K562 (cell line): Measurements from ENCODE around the gene LRRC75A. TPM values are rescaled to one million over a fixed set of nuclear protein-coding genes. Genes with fewer than 3 reads are reported as not detected.

Source experiments
- EGR1 ChIP-seq: fragments of 450-650 bp; conservative IDR thresholded peaks from 2 replicates; pipeline ENCODE4 v1.6.1; 2017; ENCODE audit warnings: mild to moderate bottlenecking
- MEF2D ChIP-seq: conservative IDR thresholded peaks from 2 replicates; pipeline ENCODE4 v1.6.1; 2016; ENCODE audit warnings: low read depth, missing genetic modification characterization, missing compliant biosample characterization
- SIX5 ChIP-seq, 2 experiments: IDR thresholded peaks; 2 replicates each; pipeline ENCODE4 v1.6.1; 2011; ENCODE audit warnings: low read length in 2 of 2, borderline replicate concordance in 1 of 2, low read depth in 1 of 2, mild to moderate bottlenecking in 1 of 2, moderate library complexity in 1 of 2; ENCODE audit not compliant: insufficient read depth in 1 of 2
- SMARCC2 ChIP-seq: fragments of 450-650 bp; IDR thresholded peaks from 2 replicates; pipeline ENCODE4 v1.6.1; 2017; ENCODE audit warnings: antibody characterized with exemption, moderate library complexity, mild to moderate bottlenecking, low read depth
- SMARCE1 ChIP-seq: fragments of 450-650 bp; IDR thresholded peaks from 2 replicates; pipeline ENCODE4 v1.7.1; 2016; ENCODE audit warnings: mild to moderate bottlenecking
- ZBTB49 ChIP-seq: sonication (generic); formaldehyde crosslinking; IDR thresholded peaks from 2 replicates; pipeline ENCODE4 v1.8.0; 2022; ENCODE audit warnings: missing genetic modification reagents, mild to moderate bottlenecking, borderline replicate concordance
- ZNF778 ChIP-seq: fragments of 450-650 bp; formaldehyde crosslinking; IDR thresholded peaks from 2 replicates; pipeline ENCODE4 v1.4.0; 2020; ENCODE audit warnings: mild to moderate bottlenecking, moderate library complexity
- polyA plus RNA-seq, 8 experiments: library from polyadenylated mRNA; depleted of rRNA in 4 of 8; stranded (reverse) in 5 of 8; unstranded in 3 of 8; fragments of >200 nt; fragmentation: Nextera tagmentation in 2 of 8; fragmentation: Illumina TruSeq in 1 of 8; extraction: Ambion mirVana in 2 of 8; extraction: Trizol in 1 of 8; gene quantifications; 2 replicates each; pipeline versions ENCODE4 v1.2.1 to v1.2.3, GENCODE V29; 2011 to 2014; ENCODE audit warnings: inconsistent platforms in 1 of 8, missing spikeins in 1 of 8
- total RNA-seq, 7 experiments: library from RNA; depleted of rRNA in 6 of 7; stranded (reverse); fragments of >200 nt in 6 of 7; fragmentation: Illumina TruSeq in 2 of 7; extraction: Trizol in 2 of 7; gene quantifications; 2 replicates each; pipeline versions ENCODE4 v1.2.1 to v1.2.3, GENCODE V29; 2011 to 2021; ENCODE audit warnings: low replicate concordance in 1 of 7
- TF ChIP-seq, protein P1 (sequence below), 2 experiments: fragments of 450-650 bp in 1 of 2; sonication (generic) in 1 of 2; formaldehyde crosslinking in 1 of 2; IDR thresholded peaks; 2 replicates each; pipeline versions ENCODE4 v1.7.1 to v1.9.0; 2016 to 2022; ENCODE audit warnings: inconsistent platforms in 1 of 2, mild to moderate bottlenecking in 1 of 2, missing genetic modification reagents in 1 of 2

Gene LRRC75A
- total and polyA plus RNA-seq, 9 of the 15 experiments (the other 6 are each of a cell fraction or from before 2014, with no cell fraction given) = 0.04 to 0.34 (median 0.08) TPM; not detected in 5

DNA sequence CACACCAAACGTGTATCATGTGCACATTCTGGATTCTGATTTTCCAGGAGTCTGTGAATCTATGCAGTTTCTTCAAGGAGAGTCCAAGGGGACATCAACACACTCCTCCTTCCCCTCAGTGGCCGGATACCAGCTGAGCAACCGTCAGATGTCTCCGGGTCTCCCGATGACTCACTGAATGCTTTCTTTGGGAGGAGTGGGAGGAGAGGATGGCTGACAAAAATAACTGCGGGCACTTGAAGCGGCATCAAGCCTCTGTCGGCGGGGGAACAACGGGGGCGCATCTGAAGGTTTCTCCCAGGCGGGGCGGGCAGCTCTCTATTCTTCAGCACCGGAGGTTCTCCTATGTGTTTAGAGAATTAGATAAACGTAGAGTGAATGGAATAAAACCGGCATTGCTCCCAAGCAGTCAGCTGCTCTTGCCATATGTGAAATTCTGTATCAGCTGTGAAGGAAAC is 24.6 kb upstream of the LRRC75A start (continued):
- TF ChIP-seq ZBTB49 (no peak), MEF2D (tag) (0 out of 2 replicates have a peak, but pooled peaks have one; percentile 65), EGR1 (peak; percentile 56), ZNF778 (CRISPR knock-in tag) (no peak), SIX5 (IDR thresholded peaks at IDR 0.05; ENCODE audit: borderline replicate concordance in 1 of 2, insufficient read depth in 1 of 2, low read depth in 1 of 2, low read length in 2 of 2) (no peak), SMARCC2 (peak; percentile 41; the same call in 1 of the 2 replicates), SMARCE1 (peak; percentile 42; the same call in 1 of the 2 replicates)
- TF ChIP-seq, protein P1, sequence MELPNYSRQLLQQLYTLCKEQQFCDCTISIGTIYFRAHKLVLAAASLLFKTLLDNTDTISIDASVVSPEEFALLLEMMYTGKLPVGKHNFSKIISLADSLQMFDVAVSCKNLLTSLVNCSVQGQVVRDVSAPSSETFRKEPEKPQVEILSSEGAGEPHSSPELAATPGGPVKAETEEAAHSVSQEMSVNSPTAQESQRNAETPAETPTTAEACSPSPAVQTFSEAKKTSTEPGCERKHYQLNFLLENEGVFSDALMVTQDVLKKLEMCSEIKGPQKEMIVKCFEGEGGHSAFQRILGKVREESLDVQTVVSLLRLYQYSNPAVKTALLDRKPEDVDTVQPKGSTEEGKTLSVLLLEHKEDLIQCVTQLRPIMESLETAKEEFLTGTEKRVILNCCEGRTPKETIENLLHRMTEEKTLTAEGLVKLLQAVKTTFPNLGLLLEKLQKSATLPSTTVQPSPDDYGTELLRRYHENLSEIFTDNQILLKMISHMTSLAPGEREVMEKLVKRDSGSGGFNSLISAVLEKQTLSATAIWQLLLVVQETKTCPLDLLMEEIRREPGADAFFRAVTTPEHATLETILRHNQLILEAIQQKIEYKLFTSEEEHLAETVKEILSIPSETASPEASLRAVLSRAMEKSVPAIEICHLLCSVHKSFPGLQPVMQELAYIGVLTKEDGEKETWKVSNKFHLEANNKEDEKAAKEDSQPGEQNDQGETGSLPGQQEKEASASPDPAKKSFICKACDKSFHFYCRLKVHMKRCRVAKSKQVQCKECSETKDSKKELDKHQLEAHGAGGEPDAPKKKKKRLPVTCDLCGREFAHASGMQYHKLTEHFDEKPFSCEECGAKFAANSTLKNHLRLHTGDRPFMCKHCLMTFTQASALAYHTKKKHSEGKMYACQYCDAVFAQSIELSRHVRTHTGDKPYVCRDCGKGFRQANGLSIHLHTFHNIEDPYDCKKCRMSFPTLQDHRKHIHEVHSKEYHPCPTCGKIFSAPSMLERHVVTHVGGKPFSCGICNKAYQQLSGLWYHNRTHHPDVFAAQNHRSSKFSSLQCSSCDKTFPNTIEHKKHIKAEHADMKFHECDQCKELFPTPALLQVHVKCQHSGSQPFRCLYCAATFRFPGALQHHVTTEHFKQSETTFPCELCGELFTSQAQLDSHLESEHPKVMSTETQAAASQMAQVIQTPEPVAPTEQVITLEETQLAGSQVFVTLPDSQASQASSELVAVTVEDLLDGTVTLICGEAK (IDR thresholded peaks at IDR 0.05) = peak; percentile 69
- TF ChIP-seq, protein P1 (CRISPR knock-in tag; IDR thresholded peaks at IDR 0.05) = no peak
